IPS-20b (cell line): Measurements from ENCODE around the gene CBS.

Experiments used
- H3K27ac ChIP-seq: one replicate; pipeline ENCODE4 v1.5.1; 2013; ENCODE audit warnings: low read length
- H3K27me3 ChIP-seq: 2 replicates; pipeline ENCODE4 v1.6.1; 2013; ENCODE audit warnings: mild to moderate bottlenecking, low read length, inconsistent platforms; ENCODE audit not compliant: insufficient read depth
- H3K36me3 ChIP-seq: 2 replicates; pipeline ENCODE4 v1.6.1; 2013; ENCODE audit warnings: low read depth, mild to moderate bottlenecking, inconsistent platforms, low read length, moderate library complexity; ENCODE audit not compliant: insufficient read depth
- H3K4me1 ChIP-seq: 2 replicates; pipeline ENCODE4 v1.6.1; 2013; ENCODE audit warnings: mild to moderate bottlenecking, control low read depth, inconsistent platforms, low read length, moderate library complexity; ENCODE audit not compliant: insufficient read depth
- H3K4me3 ChIP-seq: 2 replicates; pipeline ENCODE4 v1.5.1; 2013; ENCODE audit warnings: mild to moderate bottlenecking, low read length, inconsistent platforms
- H3K9ac ChIP-seq: 2 replicates; pipeline ENCODE4 v1.6.1; 2013; ENCODE audit warnings: low read depth, mild to moderate bottlenecking, inconsistent platforms, low read length, moderate library complexity
- H3K9me3 ChIP-seq: 2 replicates; pipeline ENCODE4 v1.6.1; 2013; ENCODE audit warnings: mild to moderate bottlenecking, low read depth, low read length, inconsistent platforms; ENCODE audit not compliant: insufficient read depth

The CBS gene

DNA sequence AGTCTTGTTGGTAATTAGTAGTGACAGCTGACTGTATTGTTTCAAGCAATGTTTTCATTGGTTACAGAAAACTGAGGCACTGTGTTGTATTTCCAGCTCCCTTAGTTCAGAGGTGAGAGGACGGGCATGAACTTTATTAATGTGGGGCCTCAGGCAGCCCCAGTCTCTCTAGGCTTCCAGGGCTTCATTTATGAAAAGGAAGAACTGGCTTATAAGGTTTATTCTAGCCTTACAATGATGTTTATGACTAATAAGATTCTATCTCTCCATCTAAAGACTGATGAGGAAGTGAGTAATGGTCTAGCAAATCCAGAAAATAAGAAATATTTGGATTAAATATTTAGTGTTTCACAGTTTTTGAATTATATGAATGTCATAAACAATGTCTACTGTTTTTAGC is 41.5 kb downstream of the CBS start:
- no peak overlapping the region for H3K4me3 ChIP-seq
- H3K27me3 ChIP-seq, result no peaks in the 10 kb centered on the region
- H3K4me1 ChIP-seq, result no peaks in the 10 kb centered on the region
- no peak overlapping the region for H3K9ac ChIP-seq
- no peaks in the 10 kb centered on the region for H3K9me3 ChIP-seq
- peaks cover 39% of the 10 kb centered on the region for H3K36me3 ChIP-seq
- no peak overlapping the region for H3K27ac ChIP-seq

DNA sequence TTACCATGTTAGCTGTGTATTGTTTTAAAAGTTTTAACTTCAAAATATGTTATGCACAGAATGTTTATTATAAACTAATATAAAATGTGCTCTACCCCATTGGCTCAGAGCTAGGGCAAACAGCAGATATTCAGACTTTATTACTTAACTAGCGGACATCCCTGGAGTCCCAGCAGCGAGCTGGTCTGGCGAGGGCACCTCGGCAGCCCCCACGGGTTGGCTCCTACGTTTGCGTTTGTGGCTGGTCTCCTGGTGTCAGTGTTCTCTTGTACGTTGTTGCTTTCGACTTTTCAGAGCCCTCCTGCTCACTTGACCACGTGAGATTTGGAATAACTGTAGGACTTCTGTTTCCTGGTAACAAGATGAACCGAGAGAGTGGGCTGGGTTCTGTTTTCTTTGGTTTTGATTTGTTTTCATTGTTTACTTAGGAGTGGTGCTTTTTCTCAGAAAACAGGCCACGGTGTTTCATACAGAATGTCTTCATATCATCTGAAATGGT is 44.5 kb downstream of the CBS start:
- Histone ChIP-seq H3K27me3 (no peaks in the 10 kb centered on the region), H3K9me3 (no peaks in the 10 kb centered on the region), H3K27ac (no peak overlapping the region), H3K4me3 (no peak overlapping the region), H3K4me1 (no peaks in the 10 kb centered on the region), H3K9ac (no peak overlapping the region), H3K36me3 (peaks cover 56% of the 10 kb centered on the region)

DNA sequence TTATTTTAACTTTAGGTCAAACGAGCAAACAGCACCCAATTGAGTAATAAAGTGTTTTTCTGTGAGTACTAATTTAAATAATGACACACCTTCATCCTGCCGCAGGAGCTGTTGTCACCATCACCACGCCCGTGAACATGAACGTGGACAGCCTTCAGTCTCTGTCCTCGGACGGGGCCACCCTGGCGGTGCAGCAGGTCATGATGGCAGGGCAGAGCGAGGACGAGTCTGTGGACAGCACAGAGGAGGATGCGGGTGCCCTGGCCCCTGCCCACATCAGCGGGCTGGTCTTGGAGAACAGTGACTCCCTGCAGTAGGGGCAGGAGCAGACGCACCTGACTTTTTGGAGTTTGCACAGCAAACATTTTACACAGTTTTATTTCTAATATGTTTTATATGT is 45.9 kb downstream of the CBS start:
- Histone ChIP-seq H3K36me3 (peaks cover 63% of the 10 kb centered on the region), H3K4me1 (no peaks in the 10 kb centered on the region), H3K9ac (no peak overlapping the region), H3K4me3 (no peak overlapping the region), H3K27ac (no peak overlapping the region), H3K9me3 (no peaks in the 10 kb centered on the region), H3K27me3 (no peaks in the 10 kb centered on the region)

DNA sequence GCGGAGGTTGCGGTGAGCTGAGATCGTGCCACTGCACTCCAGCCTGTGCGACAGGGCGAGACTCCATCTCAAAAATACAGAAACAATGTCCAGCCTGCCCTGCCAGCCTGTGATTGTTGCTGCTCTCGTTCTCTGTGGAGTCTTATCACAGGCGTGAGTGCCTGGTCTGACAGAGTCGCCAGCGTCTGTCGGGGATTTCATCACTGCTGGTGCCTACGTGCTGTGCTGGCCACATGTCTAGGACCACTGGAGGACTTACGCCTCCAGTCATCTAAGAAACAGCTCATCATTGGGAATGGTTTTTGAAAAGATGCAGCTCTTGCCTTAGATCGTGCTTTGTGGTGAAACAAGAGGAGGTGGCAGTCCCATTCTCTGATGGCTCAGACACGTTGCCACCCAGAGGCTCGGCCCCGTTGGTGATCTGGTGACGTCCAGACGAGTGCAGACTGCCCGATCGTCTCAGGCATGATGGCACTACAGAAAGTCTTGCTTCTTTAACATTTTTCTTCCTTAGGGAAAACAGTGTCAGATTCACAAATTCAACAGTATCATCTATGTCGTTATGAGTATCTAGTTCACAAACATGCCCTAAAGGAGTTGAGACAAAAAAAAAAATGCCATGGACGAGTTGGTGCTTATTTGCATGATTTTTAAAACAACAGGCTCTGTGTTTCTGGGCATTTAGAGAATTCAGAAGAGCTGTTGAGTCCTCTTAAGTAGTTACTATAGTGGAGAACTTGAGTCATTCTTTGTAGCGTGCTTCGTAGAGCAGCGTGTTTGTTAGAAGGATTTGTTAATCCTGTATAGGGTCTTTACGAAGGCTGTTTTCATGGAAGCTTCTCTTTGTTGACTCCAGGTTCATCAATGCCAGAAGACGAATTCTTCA is 47.5 kb downstream of the CBS start:
- H3K9me3 ChIP-seq, result no peaks in the 10 kb centered on the region
- H3K27ac ChIP-seq, result no peak overlapping the region
- H3K36me3 ChIP-seq, result peaks cover 68% of the 10 kb centered on the region

DNA sequence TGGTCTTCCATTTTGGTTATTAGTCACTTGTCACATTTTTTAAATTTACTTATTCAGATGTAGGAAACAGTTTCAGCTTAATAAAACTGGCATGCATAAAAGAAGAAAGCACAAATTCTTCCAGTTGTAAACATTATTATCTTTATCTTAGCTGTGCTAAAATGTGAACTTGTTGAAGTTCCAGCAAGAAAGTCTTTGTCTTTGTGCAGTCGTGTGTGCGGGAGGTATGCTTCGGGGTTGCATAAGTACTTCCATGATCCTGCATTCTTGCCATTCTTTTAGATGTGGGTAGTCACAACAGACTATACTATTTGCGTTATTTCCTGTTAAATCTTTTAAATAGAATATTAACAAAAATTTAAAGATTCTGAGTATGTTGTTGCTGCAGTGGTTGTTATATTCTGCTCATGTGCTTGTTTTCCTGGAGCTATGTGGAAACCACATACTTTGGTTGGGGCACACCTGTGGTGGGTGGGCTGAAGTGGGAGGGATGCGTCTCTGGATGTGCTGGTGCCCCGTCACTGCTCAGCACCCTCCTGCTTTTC is 49.9 kb downstream of the CBS start:
- Histone ChIP-seq H3K27ac (no peak overlapping the region), H3K4me1 (no peaks in the 10 kb centered on the region), H3K27me3 (no peaks in the 10 kb centered on the region), H3K4me3 (no peak overlapping the region), H3K9ac (no peak overlapping the region), H3K9me3 (no peaks in the 10 kb centered on the region), H3K36me3 (peaks cover 67% of the 10 kb centered on the region)

More for the DNA sequence above, 47.5 kb downstream of the CBS start:
- H3K4me3 ChIP-seq, result no peak overlapping the region
- no peaks in the 10 kb centered on the region for H3K27me3 ChIP-seq
- H3K4me1 ChIP-seq, result no peaks in the 10 kb centered on the region
- no peak overlapping the region for H3K9ac ChIP-seq

DNA sequence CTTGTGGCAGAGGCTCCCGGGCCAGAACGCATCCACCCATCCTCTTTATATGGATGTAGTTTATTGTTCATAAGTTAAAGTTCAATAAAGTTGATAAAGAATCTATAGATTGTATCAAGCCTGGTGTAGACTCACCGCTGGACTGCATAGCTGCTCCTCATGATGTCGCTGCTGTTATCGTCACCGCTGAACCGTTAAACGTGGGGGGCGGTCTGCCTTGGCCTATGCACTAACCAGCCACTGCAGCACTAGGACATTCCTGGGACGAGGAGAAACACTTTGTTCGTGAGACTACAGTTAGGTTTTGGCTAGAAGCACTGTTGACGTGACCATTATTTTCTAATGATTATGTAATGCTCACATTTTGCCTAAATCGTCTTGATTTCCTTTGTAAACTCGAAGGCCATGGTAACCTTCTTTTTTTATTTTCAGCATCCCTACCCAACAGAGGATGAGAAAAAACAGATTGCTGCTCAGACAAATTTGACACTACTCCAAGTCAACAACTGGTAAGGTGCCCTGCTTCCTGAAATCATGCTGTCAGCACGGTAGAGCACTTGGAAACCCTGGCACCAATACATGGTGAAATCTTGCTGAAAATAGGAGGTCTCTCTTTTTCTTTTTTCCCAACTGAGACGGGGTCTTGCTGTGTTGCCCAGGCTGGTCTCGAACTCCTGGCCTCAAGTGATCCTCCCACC is 51.0 kb downstream of the CBS start:
- Histone ChIP-seq H3K4me3 (no peak overlapping the region), H3K27ac (no peak overlapping the region), H3K36me3 (peaks cover 67% of the 10 kb centered on the region), H3K4me1 (no peaks in the 10 kb centered on the region), H3K27me3 (no peaks in the 10 kb centered on the region), H3K9me3 (no peaks in the 10 kb centered on the region), H3K9ac (no peak overlapping the region)

DNA sequence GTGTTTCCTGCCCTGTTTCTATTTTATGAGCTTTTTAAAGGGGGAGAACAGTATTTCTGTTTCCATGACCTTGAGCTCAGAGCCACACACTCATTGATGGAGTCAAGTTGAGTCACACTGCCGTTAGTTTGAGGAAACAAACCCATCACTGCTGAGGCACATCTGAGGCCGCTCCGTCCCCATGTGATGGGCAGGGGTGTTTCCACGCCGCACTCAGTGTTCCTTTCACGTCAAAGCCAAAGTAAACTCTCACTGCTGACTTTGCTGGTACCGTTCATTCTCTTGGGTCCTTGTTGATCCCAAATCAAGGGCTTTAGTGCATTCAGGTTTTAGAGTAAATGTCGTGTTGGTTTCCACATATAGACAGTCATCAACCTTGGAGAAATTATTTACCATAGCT is 52.5 kb downstream of the CBS start:
- no peaks in the 10 kb centered on the region for H3K9me3 ChIP-seq
- H3K4me3 ChIP-seq, result no peak overlapping the region
- H3K27me3 ChIP-seq, result no peaks in the 10 kb centered on the region
- H3K36me3 ChIP-seq, result peaks cover 56% of the 10 kb centered on the region
- no peak overlapping the region for H3K9ac ChIP-seq
- no peaks in the 10 kb centered on the region for H3K4me1 ChIP-seq
- H3K27ac ChIP-seq, result no peak overlapping the region

DNA sequence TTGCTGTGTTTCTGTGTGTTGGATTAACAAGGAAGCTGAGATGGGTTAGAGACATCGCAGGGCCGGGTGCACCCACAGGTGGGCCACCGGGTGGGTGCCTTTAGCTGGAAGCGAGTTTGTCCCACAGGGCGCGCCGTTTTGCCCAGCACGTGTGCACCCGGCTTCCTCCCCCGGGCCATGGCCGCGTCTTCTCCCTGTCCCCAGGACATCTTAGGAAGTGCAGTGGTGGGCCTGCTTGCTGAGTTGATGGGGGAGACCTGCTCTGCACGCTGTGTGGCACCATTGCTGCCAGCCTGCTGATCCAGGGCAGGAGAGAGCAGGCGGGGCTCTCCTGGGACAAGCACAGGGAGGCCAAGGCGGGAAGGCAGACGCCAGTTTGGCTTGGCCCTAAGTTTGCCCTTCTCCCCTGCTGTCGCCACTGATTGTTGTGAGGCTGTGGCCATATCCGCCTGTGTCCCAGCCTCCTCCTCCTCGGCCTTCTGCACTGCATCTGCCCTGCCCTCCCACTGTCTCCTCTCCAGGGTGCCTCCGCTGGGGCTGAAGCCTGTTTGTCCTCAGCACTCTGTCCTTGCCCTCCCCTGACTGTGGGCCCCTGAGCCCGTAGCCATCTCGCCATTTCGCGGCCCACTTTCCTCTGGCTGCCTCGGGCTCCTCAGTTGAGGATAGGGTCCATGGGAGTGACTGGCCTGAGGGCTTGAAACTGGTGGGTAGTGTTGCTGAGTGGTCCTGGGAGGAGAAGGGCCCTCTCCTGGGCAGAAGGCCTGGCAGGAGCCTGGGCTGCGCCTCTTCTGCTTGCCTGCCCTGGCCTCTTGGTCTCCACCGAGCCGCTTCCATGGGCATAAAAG is 53.7 kb downstream of the CBS start:
- Histone ChIP-seq H3K36me3 (peaks cover 55% of the 10 kb centered on the region), H3K9me3 (no peaks in the 10 kb centered on the region), H3K27ac (no peak overlapping the region), H3K4me3 (no peak overlapping the region), H3K9ac (no peak overlapping the region), H3K27me3 (no peaks in the 10 kb centered on the region), H3K4me1 (no peaks in the 10 kb centered on the region)

DNA sequence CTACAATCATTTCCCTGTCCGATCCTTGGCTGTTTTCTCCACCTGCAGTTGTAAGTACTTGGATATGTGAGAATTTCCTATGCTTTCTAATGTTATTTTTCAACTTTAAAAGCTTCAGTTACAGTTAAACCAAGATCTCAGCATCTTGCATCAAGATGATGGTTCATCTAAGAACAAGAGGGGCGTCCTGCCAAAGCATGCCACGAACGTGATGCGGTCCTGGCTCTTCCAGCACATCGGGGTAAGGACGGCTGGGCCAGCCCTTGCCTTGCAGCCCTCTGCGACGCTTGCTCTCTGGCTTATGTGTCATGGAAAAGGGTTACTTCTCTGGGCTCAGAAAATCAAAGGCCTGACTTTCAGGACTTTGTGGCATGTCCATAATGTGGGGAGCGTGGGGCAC is 54.4 kb downstream of the CBS start:
- no peak overlapping the region for H3K9ac ChIP-seq
- no peaks in the 10 kb centered on the region for H3K9me3 ChIP-seq
- H3K4me1 ChIP-seq, result no peaks in the 10 kb centered on the region
- peaks cover 63% of the 10 kb centered on the region for H3K36me3 ChIP-seq
- H3K27me3 ChIP-seq, result no peaks in the 10 kb centered on the region
- no peak overlapping the region for H3K4me3 ChIP-seq
- H3K27ac ChIP-seq, result no peak overlapping the region

DNA sequence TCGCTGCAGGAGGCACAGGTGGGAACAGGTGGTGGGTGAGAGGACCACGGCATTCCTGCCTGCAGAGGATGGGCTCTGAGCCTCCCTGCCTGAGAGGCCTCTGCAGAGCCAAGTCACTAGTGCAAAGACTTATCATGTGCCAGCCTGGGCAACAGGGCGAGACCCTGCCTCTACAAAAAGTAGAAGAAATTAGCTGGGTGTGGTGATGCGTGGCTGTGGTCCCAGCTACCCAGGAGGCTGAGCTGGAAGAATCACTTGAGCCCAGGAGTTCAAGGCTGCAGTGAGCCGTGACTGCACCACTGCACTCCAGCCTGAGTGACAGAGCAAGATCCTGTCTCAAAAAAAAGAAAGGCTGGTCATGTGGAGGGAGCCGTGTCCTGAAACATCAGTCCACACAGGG is 54.9 kb downstream of the CBS start:
- Histone ChIP-seq H3K9me3 (no peaks in the 10 kb centered on the region), H3K27me3 (no peaks in the 10 kb centered on the region), H3K27ac (no peak overlapping the region), H3K36me3 (peaks cover 66% of the 10 kb centered on the region), H3K4me1 (no peaks in the 10 kb centered on the region), H3K4me3 (no peak overlapping the region), H3K9ac (no peak overlapping the region)

DNA sequence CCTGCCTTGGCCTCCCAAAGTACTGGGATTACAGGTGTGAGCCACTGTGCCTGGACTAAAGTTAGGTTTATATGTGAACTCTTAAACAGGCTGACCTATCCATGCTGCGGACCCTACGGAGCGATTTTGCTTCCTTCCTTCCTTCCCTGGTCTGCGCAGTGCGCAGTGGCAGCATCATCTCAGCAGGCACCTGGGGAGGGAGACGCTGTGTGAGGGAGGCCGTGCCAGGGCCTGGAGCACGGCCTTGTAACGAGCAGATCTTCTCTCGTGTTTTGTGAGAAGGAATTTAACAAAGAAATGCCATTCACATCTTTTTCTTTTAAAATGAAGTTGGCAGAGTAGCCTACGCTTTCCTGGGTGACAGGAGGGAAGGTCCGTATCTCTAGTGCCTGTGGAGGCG is 55.5 kb downstream of the CBS start:
- Histone ChIP-seq H3K9me3 (no peaks in the 10 kb centered on the region), H3K36me3 (peaks cover 64% of the 10 kb centered on the region), H3K27ac (no peak overlapping the region), H3K27me3 (no peaks in the 10 kb centered on the region), H3K9ac (no peak overlapping the region), H3K4me1 (no peaks in the 10 kb centered on the region), H3K4me3 (no peak overlapping the region)
